ENCODE results near the gene GRB7.
A peak's percentile ranks its signal among the peaks of the same experiment; 100 is the strongest.
"Not testable (repeated sequence)": the region's sequence is repeated elsewhere in the genome, so short reads cannot be mapped to it uniquely, and the experiment has no call there.

Gene GRB7

GRCh38 chr17:39752241-39752881 lies 14.6 kb downstream of the GRB7 start:
- DNase-seq (ENCODE audit: low spot score): no peak

DNA sequence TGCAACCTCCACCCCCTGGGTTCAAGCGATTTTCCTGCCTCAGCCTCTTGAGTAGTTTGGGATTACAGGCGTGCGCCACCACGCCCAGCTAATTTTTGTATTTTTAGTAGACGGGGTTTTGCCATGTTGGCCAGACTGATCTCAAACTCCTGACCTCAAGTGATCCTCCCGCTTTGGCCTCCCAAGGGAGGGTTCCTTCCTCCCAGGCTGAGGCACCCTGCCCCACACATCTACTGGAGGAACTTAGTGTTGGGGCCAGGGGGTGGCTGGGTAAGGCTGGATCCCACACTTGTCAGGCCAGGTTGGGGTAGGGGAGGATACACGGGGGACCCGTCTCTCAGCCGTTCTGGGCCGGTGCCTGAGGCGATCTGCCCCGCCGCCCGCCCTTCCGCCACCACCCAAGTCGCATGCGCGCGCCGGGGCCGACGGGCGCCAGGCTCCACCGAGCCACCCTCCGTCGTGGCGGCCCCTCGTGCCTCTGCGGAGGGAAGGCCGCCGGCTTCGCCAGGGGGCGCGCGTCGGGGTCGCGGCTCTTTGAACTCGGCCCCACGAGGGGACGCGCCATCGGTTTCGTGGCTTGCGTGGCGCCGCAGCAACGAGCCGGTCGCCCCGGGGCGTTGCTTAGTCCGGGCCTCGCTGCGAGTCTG lies 15.9 kb downstream of the GRB7 start:
- peak; percentile 76 for DNase-seq (ENCODE audit: low spot score)

GRCh38 chr17:39754161-39754957 lies 16.6 kb downstream of the GRB7 start:
- peak; percentile 98 for DNase-seq (ENCODE audit: low spot score)

- DNase-seq (ENCODE audit: low spot score): no peak
These were observed 17.3 kb downstream of the GRB7 start for GRCh38 chr17:39754958-39755553.

- DNase-seq (ENCODE audit: low spot score): no peak
These were observed 18.0 kb downstream of the GRB7 start for GRCh38 chr17:39755554-39756379.

GRCh38 chr17:39756380-39757079 lies 18.8 kb downstream of the GRB7 start:
- DNase-seq (ENCODE audit: low spot score): no peak

GRCh38 chr17:39757176-39757662 lies 19.5 kb downstream of the GRB7 start:
- DNase-seq (ENCODE audit: low spot score): no peak

GRCh38 chr17:39757931-39758873 lies 20.5 kb downstream of the GRB7 start:
- no peak for DNase-seq (ENCODE audit: low spot score)

GRCh38 chr17:39759204-39759603 lies 21.5 kb downstream of the GRB7 start:
- no peak for DNase-seq (ENCODE audit: low spot score)

GRCh38 chr17:39761861-39762496 lies 24.2 kb downstream of the GRB7 start:
- DNase-seq (ENCODE audit: low spot score): no peak

DNA sequence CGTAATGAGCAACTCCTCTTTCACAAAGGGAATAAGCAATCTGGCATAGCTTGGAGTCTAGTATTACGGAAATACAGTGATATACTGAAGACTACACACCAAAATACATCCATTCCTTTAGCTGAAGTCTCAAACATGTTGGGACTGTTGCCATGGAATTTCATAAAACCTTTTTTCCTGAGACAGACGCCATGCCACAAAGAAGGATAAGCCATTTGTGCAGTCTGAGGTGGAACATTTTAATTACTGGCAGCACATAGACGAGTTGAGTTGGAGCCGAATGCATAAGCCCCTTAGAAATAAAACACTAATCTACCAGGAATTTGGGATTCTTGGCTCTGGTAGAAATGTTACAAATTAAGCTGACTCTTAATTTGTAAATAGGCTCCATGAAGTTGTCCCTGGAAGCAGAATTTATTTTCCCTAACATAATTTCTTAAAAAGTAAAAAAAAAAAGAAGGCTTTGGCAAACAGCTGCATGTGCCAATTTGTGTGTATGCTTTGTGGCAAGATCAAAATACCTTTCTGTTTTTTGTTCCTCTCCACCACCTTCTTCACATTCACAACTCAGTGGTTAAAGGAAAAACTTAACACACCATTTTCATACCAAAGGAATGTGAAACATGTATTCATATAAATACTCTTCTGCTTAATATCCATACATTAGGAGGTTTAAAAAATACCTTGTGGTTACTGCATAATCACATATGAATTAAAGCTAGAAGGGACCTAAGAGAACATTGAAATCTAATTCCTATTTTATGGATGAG lies 25.5 kb downstream of the GRB7 start:
- no peak for DNase-seq (ENCODE audit: low spot score)

DNA sequence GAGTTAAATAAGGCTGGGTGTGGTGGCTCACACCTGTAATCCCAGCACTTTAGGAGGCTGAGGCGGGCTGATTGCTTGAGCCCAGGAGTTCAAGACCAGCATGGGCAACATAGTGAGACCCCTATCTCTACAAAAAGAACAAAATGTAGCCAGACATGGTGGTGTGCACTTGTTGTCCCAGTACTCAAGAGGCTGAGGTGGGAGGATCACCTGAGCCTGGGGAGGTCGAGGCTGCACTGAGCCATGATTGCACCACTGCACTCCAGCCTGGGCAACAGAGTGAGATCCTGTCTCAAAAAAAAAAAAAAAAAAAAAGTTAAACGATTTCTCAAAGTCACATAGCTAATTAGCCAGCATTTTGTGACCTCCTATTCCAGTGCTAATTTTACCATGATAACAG lies 26.4 kb downstream of the GRB7 start:
- not testable (repeated sequence) for DNase-seq (ENCODE audit: low spot score)

GRCh38 chr17:39765175-39765574 lies 27.4 kb downstream of the GRB7 start:
- DNase-seq (ENCODE audit: low spot score): no peak

- DNase-seq (ENCODE audit: low spot score): no peak
These were observed 28.0 kb downstream of the GRB7 start for GRCh38 chr17:39765766-39766165.

DNA sequence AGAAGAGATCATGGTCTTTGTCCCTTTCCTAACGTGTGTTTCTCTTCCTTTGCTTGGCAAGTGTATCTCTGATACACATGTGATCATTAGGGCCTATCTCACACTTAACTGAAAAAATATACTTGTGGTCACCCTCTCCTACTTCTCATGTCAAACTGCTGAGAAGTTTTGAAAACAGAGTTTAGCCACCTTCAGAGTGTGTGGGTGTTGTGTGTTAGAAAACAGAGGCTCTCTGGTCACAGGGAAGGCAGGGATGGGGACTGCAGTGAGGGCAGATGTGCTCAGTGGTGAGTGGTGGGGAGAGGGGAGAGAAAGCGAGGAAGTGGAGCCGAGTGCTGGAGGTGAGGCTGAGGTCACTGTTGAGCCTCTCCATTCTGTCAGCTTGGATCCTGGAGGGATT lies 29.4 kb downstream of the GRB7 start:
- DNase-seq (ENCODE audit: low spot score): no peak

GRCh38 chr17:39769974-39770587 lies 32.3 kb downstream of the GRB7 start:
- DNase-seq (ENCODE audit: low spot score): no peak

- DNase-seq (ENCODE audit: low spot score): no peak
These were observed 34.7 kb downstream of the GRB7 start for GRCh38 chr17:39772415-39772814.
